ENCODE measurements around the gene KIF22. TPM values are rescaled to one million over a fixed set of nuclear protein-coding genes. Genes with fewer than 3 reads are reported as not detected.
"Not testable (repeated sequence)": the region's sequence is repeated elsewhere in the genome, so short reads cannot be mapped to it uniquely, and the experiment has no call there.

KIF22 gene
- polyA plus RNA-seq (2013, experiment 1 of 4): 139 TPM
- 127 TPM for polyA plus RNA-seq (2013, experiment 2 of 4)
- 117 TPM for polyA plus RNA-seq (2013, experiment 3 of 4)
- 118 TPM for polyA plus RNA-seq (2013, experiment 4 of 4)

GRCh38 chr16:29790183-29790948 lies at the start of gene KIF22:
Gene KIF22, plus strand, starts transcription at chr16:29790751. Its CDS starts 9 bp downstream, at chr16:29790760.
- H3K4me1 ChIP-seq (ENCODE audit: control insufficient read depth, insufficient read depth, low read length): no peaks in the 10 kb centered on the region
- H3K27ac ChIP-seq (ENCODE audit: insufficient read depth, low read depth, low read length, poor library complexity, severe bottlenecking): peak within 1 kb of the TSS; percentile 83
- H3K36me3 ChIP-seq (ENCODE audit: control insufficient read depth, insufficient read depth, low read length): peaks cover 5% of the 10 kb centered on the region
- WGBS, 2 experiments: 2% methylated on average over 67 of the region's 67 CpGs
- H3K9me3 ChIP-seq (ENCODE audit: control insufficient read depth, low read length): no peaks in the 10 kb centered on the region
- H3K27me3 ChIP-seq (ENCODE audit: control insufficient read depth, insufficient read depth, low read length, poor library complexity, severe bottlenecking): no peaks in the 10 kb centered on the region
- H3K4me3 ChIP-seq (ENCODE audit: insufficient read depth, low read depth, low read length): peak within 1 kb of the TSS; percentile 100

GRCh38 chr16:29742683-29743275 lies 47.8 kb upstream of the KIF22 start:
- Histone ChIP-seq H3K9me3 (ENCODE audit: control insufficient read depth, low read length) (no peaks in the 10 kb centered on the region), H3K27ac (ENCODE audit: insufficient read depth, low read depth, low read length, poor library complexity, severe bottlenecking) (no peak overlapping the region), H3K4me1 (ENCODE audit: control insufficient read depth, insufficient read depth, low read length) (no peaks in the 10 kb centered on the region), H3K4me3 (ENCODE audit: insufficient read depth, low read depth, low read length) (no peak overlapping the region), H3K36me3 (ENCODE audit: control insufficient read depth, insufficient read depth, low read length) (no peaks in the 10 kb centered on the region), H3K27me3 (ENCODE audit: control insufficient read depth, insufficient read depth, low read length, poor library complexity, severe bottlenecking) (no peaks in the 10 kb centered on the region)
- 91 to 93% methylated on average over 7 of the region's 7 CpGs for WGBS, 2 experiments

- no peaks in the 10 kb centered on the region for H3K36me3 ChIP-seq (ENCODE audit: control insufficient read depth, insufficient read depth, low read length)
- no peaks in the 10 kb centered on the region for H3K4me1 ChIP-seq (ENCODE audit: control insufficient read depth, insufficient read depth, low read length)
- WGBS, 2 experiments: 96% methylated on average over 5 of the region's 5 CpGs
- H3K9me3 ChIP-seq (ENCODE audit: control insufficient read depth, low read length): no peaks in the 10 kb centered on the region
- H3K27me3 ChIP-seq (ENCODE audit: control insufficient read depth, insufficient read depth, low read length, poor library complexity, severe bottlenecking): no peaks in the 10 kb centered on the region
- H3K27ac ChIP-seq (ENCODE audit: insufficient read depth, low read depth, low read length, poor library complexity, severe bottlenecking): no peak overlapping the region
- H3K4me3 ChIP-seq (ENCODE audit: insufficient read depth, low read depth, low read length): no peak overlapping the region
Measured at GRCh38 chr16:29743475-29743826, 47.1 kb upstream of the KIF22 start.

- Histone ChIP-seq H3K4me3 (ENCODE audit: insufficient read depth, low read depth, low read length) (no peak overlapping the region), H3K9me3 (ENCODE audit: control insufficient read depth, low read length) (no peaks in the 10 kb centered on the region), H3K36me3 (ENCODE audit: control insufficient read depth, insufficient read depth, low read length) (no peaks in the 10 kb centered on the region), H3K4me1 (ENCODE audit: control insufficient read depth, insufficient read depth, low read length) (no peaks in the 10 kb centered on the region), H3K27ac (ENCODE audit: insufficient read depth, low read depth, low read length, poor library complexity, severe bottlenecking) (no peak overlapping the region), H3K27me3 (ENCODE audit: control insufficient read depth, insufficient read depth, low read length, poor library complexity, severe bottlenecking) (no peaks in the 10 kb centered on the region)
- WGBS, 2 experiments: 92 to 94% methylated on average over 21 of the region's 21 CpGs
Measured at GRCh38 chr16:29743827-29744531, 46.6 kb upstream of the KIF22 start.

GRCh38 chr16:29744541-29745101 lies 45.9 kb upstream of the KIF22 start:
- no peaks in the 10 kb centered on the region for H3K4me1 ChIP-seq (ENCODE audit: control insufficient read depth, insufficient read depth, low read length)
- H3K36me3 ChIP-seq (ENCODE audit: control insufficient read depth, insufficient read depth, low read length): no peaks in the 10 kb centered on the region
- no peak overlapping the region for H3K4me3 ChIP-seq (ENCODE audit: insufficient read depth, low read depth, low read length)
- H3K27me3 ChIP-seq (ENCODE audit: control insufficient read depth, insufficient read depth, low read length, poor library complexity, severe bottlenecking): no peaks in the 10 kb centered on the region
- no peaks in the 10 kb centered on the region for H3K9me3 ChIP-seq (ENCODE audit: control insufficient read depth, low read length)
- 90 to 93% methylated on average over 20 of the region's 20 CpGs for WGBS, 2 experiments
- no peak overlapping the region for H3K27ac ChIP-seq (ENCODE audit: insufficient read depth, low read depth, low read length, poor library complexity, severe bottlenecking)

- no peak overlapping the region for H3K27ac ChIP-seq (ENCODE audit: insufficient read depth, low read depth, low read length, poor library complexity, severe bottlenecking)
- 77 to 83% methylated on average over 16 of the region's 16 CpGs for WGBS, 2 experiments
- H3K4me1 ChIP-seq (ENCODE audit: control insufficient read depth, insufficient read depth, low read length): no peaks in the 10 kb centered on the region
- no peaks in the 10 kb centered on the region for H3K36me3 ChIP-seq (ENCODE audit: control insufficient read depth, insufficient read depth, low read length)
- no peaks in the 10 kb centered on the region for H3K9me3 ChIP-seq (ENCODE audit: control insufficient read depth, low read length)
- H3K4me3 ChIP-seq (ENCODE audit: insufficient read depth, low read depth, low read length): no peak overlapping the region
- no peaks in the 10 kb centered on the region for H3K27me3 ChIP-seq (ENCODE audit: control insufficient read depth, insufficient read depth, low read length, poor library complexity, severe bottlenecking)
Measured at GRCh38 chr16:29745121-29745852, 45.3 kb upstream of the KIF22 start.

- H3K4me1 ChIP-seq (ENCODE audit: control insufficient read depth, insufficient read depth, low read length): no peaks in the 10 kb centered on the region
- H3K9me3 ChIP-seq (ENCODE audit: control insufficient read depth, low read length): no peaks in the 10 kb centered on the region
- no peaks in the 10 kb centered on the region for H3K36me3 ChIP-seq (ENCODE audit: control insufficient read depth, insufficient read depth, low read length)
- no peaks in the 10 kb centered on the region for H3K27me3 ChIP-seq (ENCODE audit: control insufficient read depth, insufficient read depth, low read length, poor library complexity, severe bottlenecking)
- H3K27ac ChIP-seq (ENCODE audit: insufficient read depth, low read depth, low read length, poor library complexity, severe bottlenecking): no peak within 1 kb of the TSS
- no peak within 1 kb of the TSS for H3K4me3 ChIP-seq (ENCODE audit: insufficient read depth, low read depth, low read length)
- WGBS, 2 experiments: 81 to 85% methylated on average over 12 of the region's 12 CpGs
Measured at GRCh38 chr16:29745853-29746345, 44.7 kb upstream of the KIF22 start, which contains the start of gene C16orf54. Gene C16orf54, minus strand, starts transcription at chr16:29745990. Its CDS starts 1,039 bp downstream, at chr16:29744951.

GRCh38 chr16:29746518-29746917 lies 44.0 kb upstream of the KIF22 start:
- H3K27me3 ChIP-seq (ENCODE audit: control insufficient read depth, insufficient read depth, low read length, poor library complexity, severe bottlenecking); H3K4me3 ChIP-seq (ENCODE audit: insufficient read depth, low read depth, low read length): not testable (repeated sequence)
- WGBS, 2 experiments: 90 to 91% methylated on average over 4 of the region's 4 CpGs

GRCh38 chr16:29747947-29748759 lies 42.4 kb upstream of the KIF22 start:
- 95 to 96% methylated on average over 30 of the region's 30 CpGs for WGBS, 2 experiments
- Histone ChIP-seq H3K4me1 (ENCODE audit: control insufficient read depth, insufficient read depth, low read length) (no peaks in the 10 kb centered on the region), H3K27me3 (ENCODE audit: control insufficient read depth, insufficient read depth, low read length, poor library complexity, severe bottlenecking) (no peaks in the 10 kb centered on the region), H3K4me3 (ENCODE audit: insufficient read depth, low read depth, low read length) (no peak overlapping the region), H3K27ac (ENCODE audit: insufficient read depth, low read depth, low read length, poor library complexity, severe bottlenecking) (no peak overlapping the region), H3K36me3 (ENCODE audit: control insufficient read depth, insufficient read depth, low read length) (no peaks in the 10 kb centered on the region), H3K9me3 (ENCODE audit: control insufficient read depth, low read length) (no peaks in the 10 kb centered on the region)

More at GRCh38 chr16:29746518-29746917, 44.0 kb upstream of the KIF22 start:
- H3K27ac ChIP-seq (ENCODE audit: insufficient read depth, low read depth, low read length, poor library complexity, severe bottlenecking); H3K9me3 ChIP-seq (ENCODE audit: control insufficient read depth, low read length); H3K4me1 ChIP-seq (ENCODE audit: control insufficient read depth, insufficient read depth, low read length); H3K36me3 ChIP-seq (ENCODE audit: control insufficient read depth, insufficient read depth, low read length): not testable (repeated sequence)

All from ectodermal cell (in vitro differentiated cells).